Stimulated activated CD4-positive, alpha-beta T cell treated with anti-CD3 and anti-CD28 coated beads, Interleukin-1b, Interleukin-23, amount 100 ng/mL, for 24 hours (primary cell): ENCODE measurements around the gene SSB.
"Not testable (repeated sequence)": the region's sequence is repeated elsewhere in the genome, so short reads cannot be mapped to it uniquely, and the experiment has no call there.

Source experiments
- DNase-seq, 4 experiments: peaks; one replicate each; pipeline ENCODE4 v3.0.0-alpha.2; 2020; ENCODE audit warnings: low read depth in 4 of 4, low spot score in 1 of 4

The SSB gene

GRCh38 chr2:169828141-169828811 is 29.6 kb downstream of the SSB start:
- DNase-seq, result peak in 3 of 4 experiments; percentile 19 to 38 (median 30)

- no peak for DNase-seq
Measured at GRCh38 chr2:169834401-169834800, 35.7 kb downstream of the SSB start.

- no peak for DNase-seq
Measured at GRCh38 chr2:169838743-169839489, 40.2 kb downstream of the SSB start.

- DNase-seq, result no peak
Measured at GRCh38 chr2:169839954-169840746, 41.5 kb downstream of the SSB start.

GRCh38 chr2:169840747-169841142 is 42.1 kb downstream of the SSB start:
- no peak for DNase-seq

GRCh38 chr2:169841625-169842024 is 43.0 kb downstream of the SSB start:
- not testable (repeated sequence) for DNase-seq

- DNase-seq, result no peak
Measured at GRCh38 chr2:169845016-169845415, 46.3 kb downstream of the SSB start.

GRCh38 chr2:169848959-169849693 is 50.5 kb downstream of the SSB start:
- not testable (repeated sequence) for DNase-seq

- no peak for DNase-seq
Measured at GRCh38 chr2:169849710-169850109, 51.0 kb downstream of the SSB start.

GRCh38 chr2:169853041-169853668 is 54.5 kb downstream of the SSB start:
- DNase-seq, result no peak

- not testable (repeated sequence) for DNase-seq
Measured at GRCh38 chr2:169855281-169856258, 56.9 kb downstream of the SSB start.

GRCh38 chr2:169859423-169859822 is 60.8 kb downstream of the SSB start:
- no peak for DNase-seq

GRCh38 chr2:169860149-169860548 is 61.5 kb downstream of the SSB start:
- DNase-seq, result no peak
